ENCODE measurements around the gene XPO6.

Gene XPO6

GRCh38 chr16:28208824-28209223 is 2.9 kb downstream of the XPO6 start:
- TF ChIP-seq, protein P1, sequence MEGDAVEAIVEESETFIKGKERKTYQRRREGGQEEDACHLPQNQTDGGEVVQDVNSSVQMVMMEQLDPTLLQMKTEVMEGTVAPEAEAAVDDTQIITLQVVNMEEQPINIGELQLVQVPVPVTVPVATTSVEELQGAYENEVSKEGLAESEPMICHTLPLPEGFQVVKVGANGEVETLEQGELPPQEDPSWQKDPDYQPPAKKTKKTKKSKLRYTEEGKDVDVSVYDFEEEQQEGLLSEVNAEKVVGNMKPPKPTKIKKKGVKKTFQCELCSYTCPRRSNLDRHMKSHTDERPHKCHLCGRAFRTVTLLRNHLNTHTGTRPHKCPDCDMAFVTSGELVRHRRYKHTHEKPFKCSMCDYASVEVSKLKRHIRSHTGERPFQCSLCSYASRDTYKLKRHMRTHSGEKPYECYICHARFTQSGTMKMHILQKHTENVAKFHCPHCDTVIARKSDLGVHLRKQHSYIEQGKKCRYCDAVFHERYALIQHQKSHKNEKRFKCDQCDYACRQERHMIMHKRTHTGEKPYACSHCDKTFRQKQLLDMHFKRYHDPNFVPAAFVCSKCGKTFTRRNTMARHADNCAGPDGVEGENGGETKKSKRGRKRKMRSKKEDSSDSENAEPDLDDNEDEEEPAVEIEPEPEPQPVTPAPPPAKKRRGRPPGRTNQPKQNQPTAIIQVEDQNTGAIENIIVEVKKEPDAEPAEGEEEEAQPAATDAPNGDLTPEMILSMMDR (IDR thresholded peaks at IDR 0.05; ENCODE audit: low read depth, low read length) = no peak

GRCh38 chr16:28208131-28208530 is 3.6 kb downstream of the XPO6 start:
- DNase-seq (ENCODE audit: extremely low read depth, low read depth) = no peak
- TF ChIP-seq, protein P1 (IDR thresholded peaks at IDR 0.05; ENCODE audit: low read depth, low read length) = no peak

More at GRCh38 chr16:28208824-28209223, 2.9 kb downstream of the XPO6 start:
- DNase-seq (ENCODE audit: extremely low read depth, low read depth) = no peak

GRCh38 chr16:28207399-28207798 is 4.4 kb downstream of the XPO6 start:
- TF ChIP-seq, protein P1 (IDR thresholded peaks at IDR 0.05; ENCODE audit: low read depth, low read length) = no peak
- no peak for DNase-seq (ENCODE audit: extremely low read depth, low read depth)

DNA sequence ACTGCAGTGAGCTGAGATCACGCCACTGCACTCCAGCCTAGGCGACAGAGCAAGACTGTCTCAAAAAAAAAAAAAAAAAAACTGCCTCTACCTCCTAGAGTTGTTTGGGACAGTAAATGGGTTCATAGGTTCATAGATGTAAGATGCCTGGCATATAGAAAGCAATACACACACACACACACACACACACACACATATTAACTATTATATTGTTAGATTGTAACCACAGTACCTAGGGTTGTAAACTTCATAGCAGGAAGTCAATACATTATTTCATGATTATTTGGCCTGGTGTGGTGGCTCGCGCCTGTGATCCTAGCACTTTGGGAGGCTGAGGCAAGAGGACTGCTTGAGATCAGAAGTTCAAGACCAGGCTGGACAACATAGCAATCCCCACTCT is 5.8 kb downstream of the XPO6 start:
- TF ChIP-seq, protein P1 (IDR thresholded peaks at IDR 0.05; ENCODE audit: low read depth, low read length) = no peak
- DNase-seq (ENCODE audit: extremely low read depth, low read depth) = no peak

DNA sequence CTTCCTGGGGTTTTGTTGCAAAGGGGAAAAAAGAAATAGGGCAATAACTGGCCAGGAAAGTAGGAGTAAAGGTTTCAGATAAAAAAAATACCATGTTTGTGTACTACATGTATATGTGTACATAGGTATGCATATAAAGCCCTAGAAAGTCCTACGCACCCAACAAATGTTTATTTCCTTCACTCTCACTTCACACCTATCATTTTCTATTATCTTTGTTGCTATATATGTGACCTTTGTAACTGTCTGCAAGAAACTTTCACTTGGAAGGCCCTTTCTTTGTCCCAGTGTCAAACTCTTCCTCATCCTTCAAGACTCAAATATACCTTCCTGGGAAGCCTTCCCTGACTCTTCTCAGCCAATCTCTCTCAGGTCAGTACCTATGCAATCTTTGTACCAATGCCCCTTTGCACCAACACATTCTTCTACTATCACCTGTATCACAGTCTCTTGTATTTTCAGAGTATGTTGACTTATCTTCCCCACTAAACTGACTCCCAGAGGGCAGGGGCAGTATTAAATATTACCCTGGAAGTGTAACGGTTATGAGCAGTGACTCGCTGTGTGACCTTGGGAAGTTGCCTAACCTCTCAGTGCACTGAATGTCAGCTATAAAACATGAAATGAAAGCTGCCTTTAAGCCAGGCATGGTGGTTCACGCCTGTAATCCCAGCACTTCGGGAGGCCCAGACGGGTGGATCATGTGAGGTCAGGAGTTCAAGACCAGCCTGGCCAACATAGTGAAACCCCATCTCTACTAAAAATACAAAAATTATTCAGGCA is 6.5 kb downstream of the XPO6 start:
- TF ChIP-seq, protein P1 (IDR thresholded peaks at IDR 0.05; ENCODE audit: low read depth, low read length) = no peak
- DNase-seq (ENCODE audit: extremely low read depth, low read depth) = no peak

DNA sequence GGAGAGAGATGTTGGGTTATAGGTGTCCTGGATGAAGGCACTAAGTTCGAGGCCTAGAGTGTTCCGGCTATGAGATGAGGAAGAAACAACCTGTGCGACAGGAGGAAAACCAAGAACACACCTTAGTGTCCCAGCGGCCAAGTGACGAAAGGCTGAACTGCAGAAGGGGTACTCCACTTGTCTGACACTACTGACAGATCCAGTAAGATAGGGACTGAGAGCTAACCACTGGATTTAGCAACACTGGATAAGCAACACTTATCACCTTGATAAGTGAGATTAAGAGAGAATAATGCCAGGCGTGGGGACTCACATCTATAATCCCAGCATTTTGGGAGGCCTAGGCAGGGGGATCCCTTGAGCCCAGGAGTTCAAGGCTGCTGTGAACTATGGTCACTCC is 7.1 kb downstream of the XPO6 start:
- TF ChIP-seq, protein P1 (IDR thresholded peaks at IDR 0.05; ENCODE audit: low read depth, low read length) = no peak
- no peak for DNase-seq (ENCODE audit: extremely low read depth, low read depth)

DNA sequence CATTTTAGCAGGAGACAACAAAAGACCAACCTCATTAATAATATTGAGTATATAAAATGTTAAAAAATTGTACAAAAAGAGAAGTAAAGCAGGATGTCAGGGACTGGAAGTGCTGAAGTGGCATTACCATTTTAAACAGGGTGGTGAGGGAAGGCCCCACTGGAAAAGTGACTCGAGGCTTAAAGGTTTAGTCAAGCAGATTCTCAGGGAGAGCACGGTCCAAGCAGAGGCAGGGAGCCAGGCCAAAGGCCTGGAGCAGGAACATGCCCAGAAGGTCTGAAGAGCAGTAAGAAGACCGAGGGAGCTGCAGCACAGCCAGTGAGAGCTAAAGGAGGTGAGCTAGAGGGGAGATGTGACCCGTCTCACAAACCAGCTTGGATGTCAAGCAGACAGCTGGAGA is 7.6 kb downstream of the XPO6 start:
- TF ChIP-seq, protein P1 (IDR thresholded peaks at IDR 0.05; ENCODE audit: low read depth, low read length) = no peak
- DNase-seq (ENCODE audit: extremely low read depth, low read depth) = no peak
